SK-N-SH (cell line): ENCODE data around the gene PLCZ1. TPM values are rescaled to one million over a fixed set of nuclear protein-coding genes. Genes with fewer than 3 reads are reported as not detected.

Source experiments
- CTCF ChIA-PET: fragments of 300-600, 350-600 bp; formaldehyde crosslinking; extraction: SDS; loops from one replicate; lab custom pipeline; 2021; lab: Yijun Ruan, JAX
- POLR2A ChIA-PET: fragments of 350-600 bp; sonication (Branson Sonifier 250); formaldehyde crosslinking; extraction: SDS; loops from one replicate; lab custom pipeline; 2020; ENCODE audit warnings: antibody characterized with exemption, inconsistent platforms; lab: Yijun Ruan, JAX
- DNase-seq: peaks from one replicate; pipeline ENCODE4 v3.0.0; 2012
- H2AFZ ChIP-seq: fragments of 200-600 bp; sonication (generic); 2 replicates; pipeline ENCODE4 v1.8.1; 2016; ENCODE audit warnings: antibody characterized with exemption, mild to moderate bottlenecking, low read depth
- H3F3A ChIP-seq: fragments of 200-600 bp; sonication (generic); replicated peaks from 2 replicates; pipeline ENCODE3; 2016; ENCODE audit warnings: antibody characterized with exemption, mild to moderate bottlenecking; ENCODE audit not compliant: insufficient read depth
- H3K27ac ChIP-seq, 2 experiments: fragments of 200-500 bp in 1 of 2; fragments of 200-600 bp in 1 of 2; sonication (Bioruptor generic) in 1 of 2; sonication (generic), shearing (Covaris generic) in 1 of 2; 2 replicates each; pipeline versions ENCODE4 v1.5.1 to v1.6.1; 2014 to 2016; ENCODE audit warnings: low read depth in 2 of 2, inconsistent platforms in 1 of 2, low read length in 1 of 2, mild to moderate bottlenecking in 1 of 2, mixed read lengths in 1 of 2
- H3K27me3 ChIP-seq: fragments of 200-600 bp; sonication (generic), shearing (Covaris generic); 2 replicates; pipeline ENCODE4 v1.6.1; 2016; ENCODE audit warnings: mixed run types; ENCODE audit not compliant: insufficient read depth
- H3K36me3 ChIP-seq, 2 experiments: fragments of 200-500 bp in 1 of 2; fragments of 200-600 bp in 1 of 2; sonication (Bioruptor generic) in 1 of 2; sonication (generic) in 1 of 2; replicated peaks in 1 of 2; 2 replicates each; pipeline versions ENCODE3 to v1.5.1; 2014 to 2016; ENCODE audit warnings: low read length in 1 of 2, mild to moderate bottlenecking in 1 of 2; ENCODE audit not compliant: insufficient read depth in 2 of 2, control insufficient read depth in 1 of 2
- H3K4me1 ChIP-seq, 2 experiments: fragments of 200-500 bp in 1 of 2; fragments of 200-600 bp in 1 of 2; sonication (Bioruptor generic) in 1 of 2; sonication (generic), shearing (Covaris generic) in 1 of 2; 2 replicates each; pipeline versions ENCODE4 v1.5.1 to v1.6.1; 2014 to 2016; ENCODE audit warnings: low read depth in 1 of 2, low read length in 1 of 2, mixed run types in 1 of 2; ENCODE audit not compliant: insufficient read depth in 2 of 2, control insufficient read depth in 1 of 2
- H3K4me2 ChIP-seq: fragments of 200-600 bp; sonication (generic), shearing (Covaris generic); 2 replicates; pipeline ENCODE4 v1.6.1; 2017; ENCODE audit warnings: mixed run types
- H3K4me3 ChIP-seq, 2 experiments: fragments of 200-500 bp in 1 of 2; fragments of 200-600 bp in 1 of 2; sonication (Bioruptor generic) in 1 of 2; sonication (generic), shearing (Covaris generic) in 1 of 2; 2 replicates each; pipeline versions ENCODE4 v1.5.1 to v1.8.1; 2014 to 2016; ENCODE audit warnings: low read depth in 2 of 2, inconsistent platforms in 1 of 2, low read length in 1 of 2, mild to moderate bottlenecking in 1 of 2, mixed read lengths in 1 of 2, moderate library complexity in 1 of 2
- H3K79me2 ChIP-seq: fragments of 200-600 bp; sonication (generic); 2 replicates; pipeline ENCODE4 v1.8.1; 2017; ENCODE audit warnings: mild to moderate bottlenecking; ENCODE audit not compliant: insufficient read depth
- H3K9ac ChIP-seq: fragments of 200-600 bp; sonication (generic); 2 replicates; pipeline ENCODE4 v1.6.1; 2017; ENCODE audit warnings: mixed run types
- H3K9me2 ChIP-seq: fragments of 200-600 bp; sonication (generic); 2 replicates; pipeline ENCODE4 v1.6.1; 2017; ENCODE audit warnings: mixed run types
- H3K9me3 ChIP-seq: fragments of 200-600 bp; sonication (generic); 2 replicates; pipeline ENCODE4 v1.6.1; 2017; ENCODE audit warnings: mixed run types, mild to moderate bottlenecking, moderate library complexity
- H4K20me1 ChIP-seq: fragments of 200-600 bp; sonication (generic); 2 replicates; pipeline ENCODE4 v1.6.1; 2017; ENCODE audit warnings: mild to moderate bottlenecking, mixed run types; ENCODE audit not compliant: insufficient read depth
- EZH2phosphoT487 ChIP-seq: fragments of 200-600 bp; sonication (generic); IDR thresholded peaks from 2 replicates; pipeline ENCODE4 v1.6.1; 2017; ENCODE audit warnings: low read depth, mixed run types, mild to moderate bottlenecking, antibody characterized with exemption, moderate library complexity, borderline replicate concordance
- FOXJ3 ChIP-seq: sonication (generic); formaldehyde crosslinking; IDR thresholded peaks from 2 replicates; pipeline ENCODE4 v1.5.1; 2020; ENCODE audit warnings: mild to moderate bottlenecking, missing genetic modification reagents
- RFX5 ChIP-seq: IDR thresholded peaks from 2 replicates; pipeline ENCODE4 v1.6.1; 2012; ENCODE audit warnings: mild to moderate bottlenecking, improper control_type of control experiment, low read length
- YY1 ChIP-seq: IDR thresholded peaks from 2 replicates; pipeline ENCODE4 v1.4.0; 2012; ENCODE audit warnings: low read depth, mild to moderate bottlenecking
- WGBS: methylation state at CpG from one replicate; pipeline ENCODE4 v1.1.6; 2017; ENCODE audit warnings: low lambda C conversion rate; 5-methylcytosine and 5-hydroxymethylcytosine counted together
- polyA plus RNA-seq, 3 experiments: library from polyadenylated mRNA; depleted of rRNA; stranded (reverse); fragments of >200 nt; gene quantifications; 2 replicates each; pipeline ENCODE4 v1.2.3, GENCODE V29; 2012

The PLCZ1 gene
- polyA plus RNA-seq, 1 of the 3 experiments (the other 2 are of a cell fraction), result 0.15 TPM

GRCh38 chr12:18634382-18634781, 103.4 kb downstream of the PLCZ1 start:
- Histone ChIP-seq H2AFZ (no peak overlapping the region), H3K9ac (no peak overlapping the region), H3K79me2 (no peaks in the 10 kb centered on the region), H3K9me3 (no peaks in the 10 kb centered on the region), H3K4me1 (no peaks in the 10 kb centered on the region), H3K27ac (no peak overlapping the region), H4K20me1 (no peaks in the 10 kb centered on the region), H3K27me3 (no peaks in the 10 kb centered on the region), H3K9me2 (no peaks in the 10 kb centered on the region), H3K36me3 (no peaks in the 10 kb centered on the region), H3F3A (no peaks in the 10 kb centered on the region), H3K4me2 (no peak overlapping the region), H3K4me3 (no peak overlapping the region)
- DNase-seq, result no peak
- POLR2A ChIA-PET, result no interaction called here
- no peak for TF ChIP-seq RFX5
- no peak for TF ChIP-seq YY1
- no peak for TF ChIP-seq EZH2phosphoT487
- TF ChIP-seq FOXJ3, result no peak
- CTCF ChIA-PET, result no interaction called here
- 44% methylated on average over 4 of the region's 4 CpGs for WGBS

Other genes with a start within 250 kb of the PLCZ1 start
- gene CAPZA3, start 107 bp upstream of the PLCZ1 start, polyA plus RNA-seq (2012; rRNA removed), result not detected in 2 replicates